GM19025 (cell line): ENCODE data around the gene PIP5K1C.
A peak's percentile ranks its signal among the peaks of the same experiment; 100 is the strongest.

ENCODE experiments used
- ATAC-seq: cut with Tn5 transposase; IDR thresholded peaks from one replicate; pipeline ENCODE4 v1.9.1; 2021; ENCODE audit warnings: mild to moderate bottlenecking, low read depth, moderate library complexity; ENCODE audit not compliant: unreplicated experiment

PIP5K1C gene

GRCh38 chr19:3721887-3722442 lies 21.7 kb upstream of the PIP5K1C start:
- ATAC-seq = no peak

DNA sequence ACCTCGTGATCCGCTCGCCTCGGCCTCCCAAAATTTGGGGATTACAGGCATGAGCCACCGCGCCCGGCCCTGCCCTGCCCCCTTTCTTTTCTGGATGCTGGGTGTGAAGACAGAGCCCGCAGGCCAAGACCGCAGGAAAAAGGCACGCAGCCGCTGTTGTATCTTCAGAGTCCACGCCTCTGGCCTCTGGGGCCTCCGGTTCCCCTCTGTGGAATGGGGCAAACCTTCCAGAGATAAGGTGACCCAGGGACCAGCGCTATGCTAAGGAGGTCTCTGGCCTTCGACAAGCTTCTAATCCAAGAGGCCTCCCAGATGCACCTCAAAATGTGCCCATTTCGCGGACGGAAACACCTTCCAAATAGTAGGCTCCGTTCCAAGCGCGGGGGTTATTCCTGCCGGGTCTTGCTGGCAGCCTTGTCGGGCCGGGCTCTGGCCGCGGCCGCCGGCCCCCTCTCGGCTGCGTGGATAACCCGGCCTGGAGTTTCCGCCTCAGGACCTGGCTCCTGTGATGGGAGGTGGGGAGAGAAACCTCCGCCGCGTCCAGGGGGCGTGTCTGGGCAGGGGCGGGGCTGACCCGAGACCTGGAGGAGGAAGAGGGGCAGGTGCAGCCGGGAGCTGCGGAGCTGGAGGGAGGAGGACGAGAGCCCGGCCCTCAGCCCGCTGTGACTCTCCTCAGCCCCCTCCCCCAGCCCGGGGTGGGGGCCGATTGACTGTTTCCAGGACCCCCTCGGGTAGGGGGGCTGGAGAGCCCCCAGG lies 21.0 kb upstream of the PIP5K1C start:
- ATAC-seq = no peak

DNA sequence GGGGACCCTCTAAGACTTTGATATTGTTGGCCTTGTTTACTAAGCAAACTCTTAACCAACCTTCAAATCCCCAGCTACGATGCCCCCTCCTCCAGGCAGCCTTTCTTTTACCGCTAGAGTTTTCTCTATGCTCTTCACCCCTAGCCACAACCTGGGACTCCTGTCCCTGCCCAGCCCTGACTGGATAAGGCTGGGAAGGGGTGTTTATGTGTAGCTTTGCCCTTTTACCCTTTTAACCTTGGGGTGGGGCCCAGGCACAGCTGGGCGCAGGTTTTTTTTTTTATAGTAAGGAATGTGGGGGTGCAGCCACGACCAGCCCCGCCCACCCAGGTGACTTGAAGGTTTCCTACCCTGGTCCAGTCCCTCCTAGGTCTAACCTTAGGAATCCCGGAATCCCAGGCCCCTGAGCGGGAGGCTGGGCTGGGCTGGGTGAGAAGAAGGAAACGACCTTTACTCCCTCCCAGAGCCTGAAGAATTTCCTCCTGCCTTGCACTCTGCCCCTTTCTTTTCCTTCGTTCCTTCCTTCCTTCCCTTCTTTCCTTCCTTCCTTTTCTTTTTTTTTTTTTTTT lies 20.2 kb upstream of the PIP5K1C start:
- no peak for ATAC-seq

DNA sequence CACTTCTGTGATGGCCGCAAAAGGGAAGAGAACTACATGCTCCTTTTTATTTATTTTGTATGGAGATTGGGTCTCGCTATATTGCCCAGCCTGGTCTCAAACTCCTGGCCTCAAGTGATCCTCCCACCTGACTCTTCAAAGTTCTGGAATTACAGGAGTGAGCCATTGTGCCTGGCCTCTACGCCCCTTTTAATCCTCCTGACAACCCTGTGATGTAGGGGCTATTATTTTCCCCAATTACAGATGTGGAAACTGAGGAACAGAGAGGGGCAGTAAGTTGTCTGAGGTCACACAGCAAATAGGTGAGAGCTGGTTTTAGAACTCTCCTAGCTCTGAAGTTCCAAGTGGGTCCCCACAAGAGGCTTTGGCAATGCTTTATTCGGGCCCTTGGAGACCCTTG lies 19.6 kb upstream of the PIP5K1C start:
- ATAC-seq = no peak

GRCh38 chr19:3716147-3716668 lies 15.9 kb upstream of the PIP5K1C start:
- ATAC-seq = no peak

DNA sequence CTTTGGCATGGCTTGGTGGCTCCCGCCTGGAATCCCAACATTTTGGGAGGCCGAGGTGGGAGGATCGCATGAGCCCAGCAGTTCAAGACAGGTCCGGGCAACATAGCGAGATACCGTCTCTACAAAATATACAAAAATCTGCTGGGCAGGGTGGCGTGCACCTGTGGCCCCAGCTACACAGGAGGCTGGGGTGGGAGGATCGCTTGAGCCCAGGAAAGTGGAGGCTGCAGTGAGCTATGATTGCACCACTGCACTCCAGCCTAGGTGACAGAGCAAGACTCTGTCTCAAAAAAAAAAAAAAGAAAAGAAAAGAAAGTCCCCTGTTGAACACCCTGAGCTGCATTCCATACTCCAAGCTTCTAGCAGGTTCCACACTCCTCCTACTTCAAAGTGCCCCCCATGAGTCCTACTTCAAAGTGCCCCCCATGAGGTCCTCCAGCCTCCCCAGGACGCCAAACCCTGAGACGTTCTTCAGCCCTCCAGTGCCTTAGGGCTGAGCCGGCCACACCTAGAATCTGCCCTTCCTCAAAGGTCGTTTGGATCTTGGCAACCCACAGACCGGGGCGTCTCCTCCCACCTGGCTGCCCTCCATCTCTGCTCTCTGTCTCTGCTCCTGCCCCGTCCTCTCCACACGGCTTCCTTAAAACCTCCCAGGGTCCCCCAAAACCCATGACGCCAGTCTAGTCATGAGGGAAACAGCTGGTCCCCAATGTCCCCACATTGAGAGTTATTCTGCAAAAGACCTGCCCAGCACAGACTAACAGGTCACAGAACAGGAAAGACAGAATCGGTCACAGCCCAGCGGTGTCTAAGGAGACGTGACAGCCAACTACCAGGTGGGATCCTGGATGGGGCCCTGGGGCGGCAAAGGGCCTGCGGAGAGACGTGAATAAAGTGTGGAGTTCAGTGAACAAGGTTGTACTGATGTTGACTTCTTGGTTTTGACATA lies 12.7 kb upstream of the PIP5K1C start:
- ATAC-seq = no peak

DNA sequence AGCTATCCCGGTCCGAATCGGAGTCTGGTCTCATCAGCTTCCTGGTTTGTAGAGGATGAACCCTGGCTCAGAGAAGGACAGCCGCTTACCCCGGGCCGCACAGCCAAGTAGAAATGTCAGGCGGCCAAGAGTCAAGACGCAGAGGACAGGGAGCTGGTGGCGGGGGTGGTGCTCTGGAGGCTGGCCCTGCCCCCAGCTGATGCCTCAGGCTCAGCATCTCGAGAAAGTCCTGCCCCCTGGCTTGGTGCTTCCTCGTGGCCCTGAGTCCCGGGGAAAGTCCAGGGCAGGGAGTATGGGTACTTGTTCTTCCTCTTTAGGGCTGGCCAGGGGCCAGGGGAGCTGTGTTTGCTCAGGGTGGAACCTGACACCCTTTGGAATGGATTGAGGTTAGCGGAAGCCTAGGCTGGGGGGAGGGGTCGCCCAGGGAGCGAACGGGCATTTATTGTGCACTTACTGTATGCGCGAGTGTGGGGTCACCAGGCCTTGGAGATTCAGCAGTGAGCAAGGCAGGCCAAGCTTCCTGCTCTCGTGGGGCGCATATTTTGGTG lies 10.1 kb upstream of the PIP5K1C start:
- no peak for ATAC-seq

DNA sequence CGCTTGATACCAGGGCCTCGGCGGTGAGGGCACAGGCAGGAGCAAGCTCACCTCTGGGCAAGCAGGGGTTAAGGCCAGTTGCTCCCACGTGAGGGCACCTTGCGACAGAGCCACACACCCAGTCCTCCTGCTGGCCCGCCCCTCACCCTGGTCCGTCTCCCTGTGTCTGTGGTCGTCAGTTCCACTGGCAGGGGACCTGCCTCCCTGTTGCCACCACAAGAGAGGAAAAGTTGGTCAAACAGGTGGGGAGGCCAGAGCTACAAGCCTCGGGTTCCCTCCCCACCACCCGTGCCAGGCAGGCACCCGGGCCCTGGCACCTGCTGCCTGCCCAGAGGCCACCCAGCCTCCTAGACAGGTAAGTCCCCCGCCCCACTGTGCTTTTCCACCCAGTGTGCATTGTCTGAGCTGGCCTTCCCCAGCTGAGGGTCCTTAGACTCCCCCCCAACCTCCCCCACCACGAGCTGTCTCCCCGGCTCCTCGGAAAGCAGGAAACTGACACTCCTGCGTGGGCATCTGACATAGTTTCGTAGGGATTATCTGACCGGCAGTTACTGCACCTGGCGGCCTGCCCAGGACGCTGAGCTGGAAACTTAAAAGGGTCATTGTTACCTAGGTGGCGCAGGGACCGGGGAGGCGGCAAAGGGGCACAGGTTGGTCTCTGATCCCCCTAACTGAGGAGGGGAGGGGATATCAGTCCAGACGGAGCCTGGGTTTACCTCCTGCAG lies 8.1 kb upstream of the PIP5K1C start, which contains the start of gene TJP3:
Gene TJP3 (plus strand): TSS at position 178 of the 725 bp plus-strand sequence. CDS start 20,049 bp downstream, outside the sequence.
- no peak for ATAC-seq

DNA sequence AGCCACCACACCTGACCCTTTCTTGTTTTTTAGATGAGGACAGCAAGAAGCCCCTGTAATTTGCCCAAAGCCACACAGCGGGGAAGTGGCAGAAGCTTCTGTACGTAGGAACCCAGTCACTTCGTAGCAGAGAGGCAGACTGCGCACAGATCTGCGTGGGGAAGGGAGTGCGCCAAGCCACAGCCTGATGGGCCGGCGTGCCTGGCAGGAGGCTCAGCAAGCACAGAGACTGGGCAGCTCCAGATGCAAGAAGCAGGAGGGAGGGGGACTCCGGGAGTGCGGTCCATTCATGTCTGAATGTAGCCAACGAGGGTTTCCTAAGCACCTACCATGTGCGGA lies 7.6 kb upstream of the PIP5K1C start:
- ATAC-seq = no peak

DNA sequence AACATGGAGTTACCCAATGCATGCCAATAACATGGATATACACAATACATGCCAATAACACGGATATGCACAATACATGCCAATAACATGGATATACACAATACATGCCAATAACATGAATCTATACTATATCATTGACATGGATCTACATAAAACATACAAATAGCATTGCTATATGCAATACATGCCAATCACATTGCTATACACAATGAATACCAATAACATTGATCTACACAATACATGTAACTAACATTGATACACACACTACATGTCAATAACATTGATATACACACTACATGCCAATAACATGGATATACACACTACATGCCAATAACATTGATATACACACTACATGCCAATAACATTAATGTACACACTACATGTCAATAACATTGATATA lies 932 bp upstream of the PIP5K1C start:
- no peak for ATAC-seq

DNA sequence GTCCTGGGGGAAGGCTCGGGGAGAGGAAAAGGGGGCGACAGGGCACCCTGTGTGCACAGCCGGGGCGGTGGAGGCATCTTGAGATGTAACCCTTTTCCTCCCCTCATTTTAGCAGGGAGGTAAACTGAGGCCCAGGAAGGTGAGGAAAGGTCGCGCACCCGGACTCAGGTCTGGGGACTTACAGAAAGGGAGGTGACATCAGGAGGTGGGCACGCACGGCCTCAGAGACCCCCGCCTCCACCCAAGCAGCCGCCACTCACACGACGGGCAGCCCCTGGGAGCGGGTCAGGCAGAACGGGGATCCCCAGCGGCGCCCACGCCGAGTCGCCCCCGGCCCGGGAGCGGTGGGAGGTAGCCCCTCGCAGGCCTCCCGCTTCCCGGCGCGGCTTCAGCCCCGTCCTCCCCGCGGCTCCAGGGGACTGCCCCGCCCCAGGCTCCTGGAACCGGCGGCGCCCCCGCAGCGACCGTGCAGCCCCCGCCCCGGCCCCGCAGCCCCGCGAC lies 477 bp downstream of the PIP5K1C start:
- ATAC-seq = peak; percentile 15

- ATAC-seq = no peak
Observed at GRCh38 chr19:3698974-3699740, 1.1 kb downstream of the PIP5K1C start.

DNA sequence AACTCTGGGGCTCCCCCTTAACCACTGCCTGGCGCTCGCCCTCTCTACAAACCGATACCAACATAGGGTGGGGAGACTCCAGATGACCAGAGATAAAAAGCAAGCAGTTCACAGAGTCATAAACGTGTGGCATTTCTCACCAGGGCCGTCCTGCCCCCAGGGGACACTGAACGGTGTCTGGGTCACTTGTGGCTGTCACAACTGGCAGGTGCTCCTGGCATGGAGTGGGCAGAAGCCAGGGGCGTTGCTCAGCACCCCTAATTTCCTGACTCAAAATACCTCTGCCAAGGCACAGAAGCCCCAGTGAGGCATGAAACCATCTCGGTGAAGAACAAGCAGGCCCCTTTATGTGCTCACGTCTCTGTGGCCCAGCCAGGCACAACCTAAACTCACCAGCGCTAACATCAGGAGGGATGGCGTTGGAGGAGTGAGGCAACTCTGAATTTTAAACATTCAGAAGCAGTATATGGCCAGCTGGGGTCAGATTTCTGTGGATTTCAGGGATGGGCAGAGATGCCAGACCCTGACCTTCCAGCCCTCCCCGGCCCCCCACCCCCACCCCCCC lies 1.8 kb downstream of the PIP5K1C start:
- ATAC-seq = no peak

DNA sequence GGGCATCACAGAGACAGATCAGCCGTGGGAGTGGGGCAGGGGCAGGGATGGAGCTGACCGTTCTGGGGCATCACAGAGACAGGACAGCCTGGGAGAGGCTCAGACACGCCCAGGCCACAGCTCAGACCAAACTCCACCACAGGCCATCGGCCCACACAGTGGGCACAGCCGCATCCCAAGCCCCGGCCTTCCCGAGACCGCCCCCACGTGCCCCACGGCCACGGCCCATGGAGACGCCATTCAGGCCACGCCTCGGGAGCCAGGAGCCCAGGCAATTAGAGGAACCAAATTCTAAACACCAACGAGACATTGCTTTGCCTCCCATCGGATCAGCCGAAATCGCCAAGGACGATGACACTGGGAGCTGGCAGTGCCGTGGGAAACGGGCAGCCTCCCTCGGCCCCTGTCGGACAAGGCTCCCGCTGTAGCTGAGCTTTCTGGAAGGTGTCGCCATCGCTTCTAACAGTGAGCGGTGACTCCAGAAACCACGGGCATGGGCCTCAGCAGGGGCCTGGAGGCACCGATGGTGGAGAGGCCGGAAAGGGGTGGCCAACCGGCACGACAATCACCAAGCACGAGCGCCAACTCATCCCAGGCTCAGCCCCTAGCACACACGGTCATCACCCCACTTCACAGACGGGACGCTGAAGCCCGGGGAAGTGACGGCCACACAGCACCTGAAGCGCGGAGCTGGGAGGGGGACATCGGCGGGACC lies 2.4 kb downstream of the PIP5K1C start:
- ATAC-seq = no peak

DNA sequence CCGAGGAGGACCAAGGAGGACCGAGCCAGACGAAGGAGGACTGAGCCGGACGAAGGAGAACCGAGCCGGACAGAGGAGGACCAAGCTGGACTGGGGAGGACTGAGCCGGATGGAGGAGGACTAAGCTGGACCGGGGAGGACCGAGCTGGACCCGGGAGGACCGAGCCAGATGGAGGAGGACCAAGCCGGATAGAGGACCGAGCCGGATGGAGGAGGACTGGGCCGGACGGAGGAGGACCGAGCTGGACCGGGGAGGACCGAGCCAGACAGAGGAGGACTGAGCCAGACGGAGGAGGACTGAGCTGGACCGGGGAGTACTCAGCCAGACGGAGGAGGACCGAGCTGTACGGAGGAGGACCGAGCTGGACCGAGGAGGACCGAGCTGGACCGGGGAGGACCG lies 3.2 kb downstream of the PIP5K1C start:
- ATAC-seq = no peak

GRCh38 chr19:3696660-3696995 lies 3.6 kb downstream of the PIP5K1C start:
- ATAC-seq = no peak

DNA sequence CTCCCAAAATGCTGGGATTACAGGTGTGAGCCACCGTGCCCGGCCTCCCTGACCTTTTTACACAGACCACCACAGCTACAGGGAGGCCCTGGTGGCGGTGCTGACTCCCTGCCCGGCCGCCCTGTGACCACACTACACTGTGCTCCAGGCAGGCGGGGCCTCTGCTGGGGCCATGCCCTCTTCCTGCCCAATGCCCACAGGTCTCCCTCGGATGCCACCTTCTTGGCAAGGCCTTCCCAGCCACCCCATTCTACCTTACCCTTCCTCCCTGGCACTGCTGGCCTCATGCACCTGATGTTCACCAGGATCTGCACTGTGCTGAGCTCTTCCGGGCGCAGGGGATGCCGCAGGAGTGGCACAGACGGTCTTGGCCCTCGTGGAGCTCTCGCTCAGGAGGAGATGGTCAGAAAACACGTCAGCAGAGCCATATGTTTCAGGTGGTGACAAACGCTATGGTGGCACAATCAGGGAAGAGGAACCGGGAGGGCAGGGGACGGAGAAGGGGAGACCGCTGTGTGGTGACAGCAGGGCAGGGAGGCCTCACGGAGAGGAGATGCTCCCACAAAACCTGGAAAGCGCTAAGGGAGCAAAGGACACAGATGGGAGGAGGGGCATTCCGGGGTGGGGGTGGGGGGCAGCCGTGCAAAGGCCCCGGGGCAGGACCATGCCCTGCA lies 4.1 kb downstream of the PIP5K1C start:
- no peak for ATAC-seq
